HG02973 (cell line): ENCODE measurements around the gene CTBP1.

ENCODE experiments used
- ATAC-seq: cut with Tn5 transposase; IDR thresholded peaks from one replicate; pipeline ENCODE4 v1.9.1; 2021; ENCODE audit warnings: moderate library complexity; ENCODE audit not compliant: unreplicated experiment

CTBP1 gene

GRCh38 chr4:1164444-1164843 is 84.5 kb downstream of the CTBP1 start:
- ATAC-seq, result no peak

DNA sequence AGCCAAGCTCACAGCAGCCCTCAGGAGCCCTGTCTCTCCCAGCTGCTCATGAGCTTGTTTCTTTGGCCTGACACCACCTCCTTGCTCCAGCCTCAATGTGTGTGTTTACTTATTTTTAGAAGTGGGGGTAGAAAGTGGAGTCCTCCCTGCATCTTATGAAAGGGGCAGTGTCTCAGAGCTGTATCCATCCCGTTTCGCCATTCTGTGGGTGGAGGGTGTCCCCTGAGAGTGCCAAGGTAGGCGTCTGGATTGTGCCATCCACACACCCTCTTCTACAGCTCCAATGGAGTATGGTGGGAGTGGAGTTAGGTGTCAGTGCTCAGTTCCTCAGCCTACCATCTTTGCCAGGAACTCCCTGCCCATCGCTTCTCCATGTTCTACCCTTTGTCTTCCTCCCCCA is 84.9 kb downstream of the CTBP1 start:
- no peak for ATAC-seq
